HG02610 (cell line): ENCODE results near the gene VPREB1.
"Not testable (repeated sequence)": the region's sequence is repeated elsewhere in the genome, so short reads cannot be mapped to it uniquely, and the experiment has no call there.

Experiments used
- ATAC-seq: cut with Tn5 transposase; IDR thresholded peaks from one replicate; pipeline ENCODE4 v1.9.1; 2021; ENCODE audit warnings: mild to moderate bottlenecking, moderate library complexity; ENCODE audit not compliant: unreplicated experiment

VPREB1 gene

DNA sequence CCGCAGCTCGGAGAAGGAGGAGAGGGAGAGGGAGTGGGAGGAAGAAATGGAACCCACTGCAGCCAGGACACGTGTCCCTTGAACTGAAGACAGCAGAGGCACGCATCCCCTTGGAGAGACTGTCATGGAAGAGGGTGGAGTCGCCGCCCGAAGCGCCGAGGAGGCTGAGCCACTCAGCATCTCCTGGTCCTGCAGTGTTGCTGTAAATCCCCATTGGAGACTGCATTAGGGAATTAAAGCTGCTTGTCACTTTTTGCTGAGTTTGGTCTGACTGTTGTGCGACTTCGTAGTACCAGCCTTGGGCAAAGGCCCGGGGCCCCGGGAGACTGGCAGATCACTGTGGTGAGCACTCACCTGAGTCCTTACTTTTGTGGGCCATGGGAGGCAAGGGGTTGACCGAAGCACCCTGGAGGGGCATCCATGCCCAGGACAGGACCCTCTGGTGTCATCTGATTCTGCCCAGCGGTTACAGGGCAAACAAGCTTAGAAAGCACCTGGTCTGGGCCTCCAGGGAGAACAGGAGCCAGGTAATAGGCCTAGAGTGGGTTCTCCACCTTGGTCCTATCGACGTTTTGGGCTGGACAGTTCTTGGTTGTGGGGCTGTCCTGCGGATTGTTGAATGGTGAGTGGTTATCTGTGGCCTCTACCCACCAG is 797 bp downstream of the VPREB1 start:
- ATAC-seq, result no peak

DNA sequence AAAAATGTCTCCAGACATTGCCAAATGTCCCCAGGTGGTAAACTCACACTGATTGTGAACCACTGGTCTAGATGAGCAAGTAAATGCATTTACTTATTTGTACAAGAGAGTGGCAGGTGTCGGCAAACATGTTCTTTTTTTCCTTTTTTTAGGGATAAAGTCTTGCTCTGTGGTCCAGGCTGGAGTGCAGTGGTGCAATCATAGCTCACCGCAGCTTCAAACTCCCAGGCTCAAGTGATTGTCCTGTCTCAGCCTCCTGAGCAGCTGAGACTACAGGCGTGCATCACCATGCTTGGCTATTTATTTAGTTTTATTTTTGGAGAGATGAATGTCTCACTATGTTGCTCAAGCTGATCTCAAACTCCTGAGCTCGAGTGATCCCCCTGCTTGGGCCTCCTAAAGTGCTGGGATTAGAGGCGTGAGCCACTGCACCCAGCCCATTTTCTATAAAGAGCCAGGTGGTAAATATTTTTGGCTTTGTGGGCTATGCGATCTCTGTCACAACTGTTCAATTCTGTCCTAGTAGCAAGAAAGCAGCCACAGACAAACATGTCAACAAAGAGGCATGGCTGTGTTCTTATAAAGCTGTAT is 1.4 kb downstream of the VPREB1 start:
- no peak for ATAC-seq

DNA sequence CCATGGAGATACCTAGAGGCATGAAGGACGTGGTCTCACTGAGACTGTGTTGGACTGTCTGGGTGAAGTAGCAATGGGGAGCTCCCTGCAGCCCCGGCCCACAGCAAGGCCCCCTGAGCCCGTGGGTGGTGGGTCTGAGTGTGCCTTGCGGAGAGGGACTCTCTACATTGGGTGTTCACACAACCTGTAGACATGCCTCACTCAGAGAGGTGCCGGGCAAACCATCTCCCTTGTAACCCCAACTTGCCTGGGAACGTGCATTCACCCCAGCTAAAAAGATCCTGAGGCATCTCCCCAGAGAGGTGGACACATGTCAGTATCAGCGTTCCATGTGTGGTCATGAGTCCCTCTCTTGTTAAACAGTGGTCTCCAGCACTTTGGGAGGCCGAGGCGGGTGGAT is 2.1 kb downstream of the VPREB1 start:
- ATAC-seq, result no peak

DNA sequence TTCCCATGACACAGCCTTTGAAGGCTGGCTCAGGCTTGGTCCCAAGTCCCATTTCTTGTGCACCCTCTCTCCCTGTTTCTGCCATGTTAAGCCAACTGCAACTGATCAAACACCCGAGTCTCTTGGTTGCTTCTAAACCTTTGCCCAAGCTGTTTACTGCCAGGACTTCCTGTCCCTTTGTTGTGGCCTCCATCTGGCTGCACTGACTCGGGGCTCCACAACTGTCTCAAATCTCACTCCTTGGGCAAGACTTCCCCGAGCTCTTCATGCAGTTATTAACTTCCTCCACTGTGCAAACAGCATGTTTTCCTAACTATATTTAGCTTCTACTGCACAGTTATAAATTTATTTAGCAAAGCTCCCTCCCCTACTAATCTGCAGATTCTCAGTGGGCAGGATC is 4.3 kb downstream of the VPREB1 start:
- no peak for ATAC-seq

DNA sequence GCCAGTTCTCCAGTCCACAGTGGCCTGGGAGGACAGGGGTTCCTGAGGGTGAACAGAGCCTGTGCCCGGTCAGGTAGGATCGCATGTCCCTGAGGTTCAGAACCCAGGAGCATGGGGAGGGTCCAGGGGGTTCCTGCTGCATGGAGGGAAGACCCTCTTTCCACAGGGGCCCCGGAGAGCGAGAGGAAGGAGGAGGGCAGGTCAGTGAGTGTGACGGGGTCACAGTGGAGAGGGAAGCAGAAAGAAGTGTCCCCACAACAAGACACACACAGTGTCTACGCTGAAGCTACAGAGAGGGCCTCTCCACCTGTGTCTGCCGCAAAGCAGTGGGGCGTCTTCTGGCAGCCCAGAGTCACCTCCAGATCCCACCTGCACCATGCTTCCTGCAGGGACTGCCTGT is 6.1 kb downstream of the VPREB1 start:
- ATAC-seq, result not testable (repeated sequence)

DNA sequence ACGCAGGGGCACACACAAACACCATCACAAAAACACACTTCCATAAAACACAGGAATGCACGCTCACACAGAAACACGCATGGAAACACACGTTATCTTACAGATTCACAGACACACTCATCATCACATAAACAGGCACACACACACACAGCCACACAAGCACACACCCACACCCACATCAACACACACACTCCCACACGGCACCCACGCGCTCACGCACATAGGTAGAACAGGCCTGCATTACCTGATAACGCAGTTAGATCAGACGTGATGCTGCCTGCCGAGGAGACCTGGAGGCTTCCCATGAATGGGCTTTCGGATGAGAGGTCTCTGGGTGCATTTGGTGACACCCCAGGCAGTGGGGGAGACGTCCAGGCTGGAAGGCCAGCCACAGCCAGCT is 11.5 kb downstream of the VPREB1 start:
- ATAC-seq, result not testable (repeated sequence)

DNA sequence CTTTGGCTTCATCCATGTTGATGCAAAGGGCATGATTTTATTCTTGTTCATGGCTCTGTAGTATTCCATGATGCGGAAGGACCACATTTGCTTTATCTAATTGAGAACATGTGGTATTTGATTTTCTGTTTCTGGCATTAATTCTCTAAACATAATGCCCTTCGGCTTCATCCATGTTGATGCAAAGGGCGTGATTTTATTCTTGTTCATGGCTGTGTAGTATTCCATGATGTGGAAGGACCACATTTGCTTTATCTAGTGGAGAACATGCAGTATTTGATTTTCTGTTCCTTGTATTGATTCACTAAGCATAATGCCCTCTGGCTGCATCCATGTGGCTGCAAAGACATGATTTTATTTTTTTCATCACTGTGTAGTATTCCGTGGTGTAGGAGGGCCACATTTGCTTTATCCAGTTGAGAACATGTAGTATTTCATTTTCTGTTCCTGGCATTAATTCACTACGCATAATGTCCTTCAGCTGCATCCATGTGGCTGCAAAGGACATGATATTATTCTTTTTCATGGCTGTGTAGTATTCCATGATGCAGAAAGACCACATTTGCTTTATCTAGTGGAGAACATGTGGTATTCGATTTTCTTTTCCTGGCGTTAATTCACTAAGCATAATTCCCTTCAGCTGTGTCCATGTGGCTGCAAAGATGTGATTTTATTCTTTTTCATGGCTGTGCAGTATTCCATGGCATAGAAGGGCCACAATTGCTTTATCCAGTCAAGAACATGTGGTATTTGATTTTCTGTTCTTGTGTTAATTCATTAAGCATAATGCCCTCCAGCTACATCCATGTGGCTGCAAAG is 14.2 kb downstream of the VPREB1 start:
- ATAC-seq, result not testable (repeated sequence)

DNA sequence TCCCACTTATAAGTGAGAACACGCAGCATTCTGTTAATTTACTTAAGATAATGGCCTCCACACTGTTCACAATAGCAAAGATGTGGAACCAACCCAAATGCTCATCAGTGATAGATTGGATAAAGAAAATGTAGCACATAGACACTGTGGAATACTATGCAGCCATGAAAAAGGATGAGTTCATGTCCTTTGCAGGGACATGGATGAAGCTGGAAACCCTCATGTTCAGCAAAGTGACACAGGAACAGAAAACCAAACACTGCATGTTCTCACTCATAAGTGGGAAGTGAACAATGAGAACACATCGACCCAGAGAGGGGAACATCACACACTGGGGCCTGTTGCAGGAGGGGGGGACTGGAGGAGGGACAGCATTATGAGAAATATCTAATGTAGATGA is 15.6 kb downstream of the VPREB1 start:
- not testable (repeated sequence) for ATAC-seq

DNA sequence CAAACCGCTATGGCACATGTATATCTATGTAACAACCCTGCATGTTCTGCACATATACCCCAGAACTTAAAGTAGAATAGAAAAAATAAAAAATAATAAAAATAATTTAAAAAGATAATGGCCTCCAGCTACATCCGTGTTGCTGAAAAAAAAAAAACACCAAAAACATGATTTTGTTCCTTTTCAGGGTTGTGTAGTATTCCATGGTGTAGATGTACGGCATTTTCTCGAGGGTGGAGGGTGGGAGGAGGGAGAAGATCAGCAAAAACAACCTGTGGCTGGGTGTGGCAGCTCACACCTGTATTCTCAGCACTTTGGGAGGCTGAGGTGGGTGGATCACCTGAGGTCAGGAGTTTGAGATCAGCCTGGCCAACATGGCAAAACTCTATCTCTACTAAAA is 16.0 kb downstream of the VPREB1 start:
- ATAC-seq, result not testable (repeated sequence)

DNA sequence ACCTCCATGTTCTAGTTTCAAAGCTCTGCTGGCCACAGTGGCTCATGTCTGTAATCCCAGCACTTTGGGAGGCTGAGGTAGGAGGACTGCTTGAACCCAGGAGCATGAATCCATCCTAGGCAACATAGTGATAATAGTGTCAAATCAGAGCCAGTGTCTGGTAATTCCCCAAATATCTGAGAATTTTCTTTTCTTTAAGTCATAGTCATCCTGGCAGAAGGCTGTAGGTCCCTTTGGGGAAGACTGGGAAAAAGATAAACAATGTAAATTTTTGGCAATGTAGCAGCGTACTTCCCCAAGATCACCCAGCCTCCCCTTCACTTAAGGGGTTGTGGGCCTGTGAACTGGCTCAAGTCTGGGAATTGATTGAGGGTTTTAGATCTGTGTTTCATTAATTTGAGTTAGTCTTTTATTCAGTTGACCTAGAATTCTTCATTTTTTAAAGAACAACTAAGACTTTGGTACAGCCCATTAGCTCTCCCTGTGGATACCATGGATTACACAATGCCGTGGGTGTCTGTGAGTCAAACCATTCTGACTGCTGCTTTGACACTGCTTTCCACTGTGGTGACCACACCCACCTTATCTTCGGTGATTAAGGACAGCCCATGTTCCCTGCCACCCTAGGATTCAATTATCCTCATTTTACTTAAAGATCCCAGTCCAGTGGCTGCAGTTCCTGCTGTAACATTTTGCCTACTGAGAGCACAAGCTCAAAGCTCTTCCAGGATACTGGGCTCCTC is 17.9 kb downstream of the VPREB1 start:
- not testable (repeated sequence) for ATAC-seq

DNA sequence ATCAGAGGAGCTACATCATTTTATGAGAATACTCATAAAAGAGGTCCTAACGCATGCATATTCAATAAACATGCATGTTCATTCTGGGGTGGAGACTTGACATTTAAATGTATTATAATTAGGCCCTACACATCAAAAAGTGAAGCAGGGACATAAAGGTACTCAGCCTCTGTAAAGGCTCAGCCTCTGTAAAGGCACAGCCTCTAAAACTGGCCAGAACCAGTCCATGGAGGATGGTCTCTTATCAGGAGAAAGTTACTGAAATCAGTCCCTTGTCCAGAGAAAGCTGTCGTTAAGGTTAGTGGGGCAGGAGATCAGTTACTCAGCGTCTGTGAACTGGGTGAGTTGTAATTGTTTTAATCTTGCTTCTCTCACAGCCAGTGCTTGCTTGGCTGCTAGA is 19.2 kb downstream of the VPREB1 start:
- not testable (repeated sequence) for ATAC-seq

DNA sequence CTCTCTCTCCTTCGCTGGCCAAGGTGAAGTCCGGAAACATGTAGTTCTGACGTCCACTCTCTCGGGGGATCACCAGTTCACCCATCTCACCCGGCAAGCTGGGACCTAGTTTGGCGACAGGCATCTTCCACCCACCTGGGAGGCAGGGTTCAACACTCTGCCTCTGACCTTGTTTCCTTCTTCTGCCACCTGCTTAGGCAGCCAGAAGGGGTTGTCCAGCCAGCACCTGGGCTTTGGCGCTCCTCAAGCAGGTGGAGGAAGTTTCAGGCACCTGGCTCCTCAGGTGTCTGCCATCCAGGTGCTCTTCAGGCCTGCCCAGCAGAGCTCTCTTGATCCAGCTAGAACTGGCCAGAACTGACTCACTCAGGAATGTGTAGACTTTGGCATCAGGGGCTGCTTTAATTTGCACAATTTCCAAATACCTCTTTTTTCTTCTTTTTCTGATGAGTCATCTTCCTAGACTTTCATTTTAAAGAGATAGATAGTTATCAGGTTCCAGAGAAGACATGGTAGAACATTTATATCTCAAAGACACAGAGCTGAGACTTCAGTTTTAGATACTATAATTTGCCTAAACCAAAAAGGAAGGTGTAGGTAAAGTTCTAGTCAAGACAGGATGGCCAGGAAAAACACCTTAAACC is 25.6 kb downstream of the VPREB1 start:
- ATAC-seq, result not testable (repeated sequence)

DNA sequence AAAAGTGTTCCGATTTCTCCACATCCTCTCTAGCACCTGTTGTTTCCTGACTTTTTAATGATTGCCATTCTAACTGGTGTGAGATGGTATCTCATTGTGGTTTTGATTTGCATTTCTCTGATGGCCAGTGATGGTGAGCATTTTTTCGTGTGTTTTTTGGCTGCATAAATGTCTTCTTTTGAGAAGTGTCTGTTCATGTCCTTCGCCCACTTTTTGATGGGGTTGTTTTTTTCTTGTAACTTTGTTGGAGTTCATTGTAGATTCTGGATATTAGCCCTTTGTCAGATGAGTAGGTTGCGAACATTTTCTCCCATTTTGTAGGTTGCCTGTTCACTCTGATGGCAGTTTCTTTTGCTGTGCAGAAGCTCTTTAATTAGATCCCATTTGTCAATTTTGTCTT is 32.8 kb downstream of the VPREB1 start:
- ATAC-seq, result not testable (repeated sequence)

DNA sequence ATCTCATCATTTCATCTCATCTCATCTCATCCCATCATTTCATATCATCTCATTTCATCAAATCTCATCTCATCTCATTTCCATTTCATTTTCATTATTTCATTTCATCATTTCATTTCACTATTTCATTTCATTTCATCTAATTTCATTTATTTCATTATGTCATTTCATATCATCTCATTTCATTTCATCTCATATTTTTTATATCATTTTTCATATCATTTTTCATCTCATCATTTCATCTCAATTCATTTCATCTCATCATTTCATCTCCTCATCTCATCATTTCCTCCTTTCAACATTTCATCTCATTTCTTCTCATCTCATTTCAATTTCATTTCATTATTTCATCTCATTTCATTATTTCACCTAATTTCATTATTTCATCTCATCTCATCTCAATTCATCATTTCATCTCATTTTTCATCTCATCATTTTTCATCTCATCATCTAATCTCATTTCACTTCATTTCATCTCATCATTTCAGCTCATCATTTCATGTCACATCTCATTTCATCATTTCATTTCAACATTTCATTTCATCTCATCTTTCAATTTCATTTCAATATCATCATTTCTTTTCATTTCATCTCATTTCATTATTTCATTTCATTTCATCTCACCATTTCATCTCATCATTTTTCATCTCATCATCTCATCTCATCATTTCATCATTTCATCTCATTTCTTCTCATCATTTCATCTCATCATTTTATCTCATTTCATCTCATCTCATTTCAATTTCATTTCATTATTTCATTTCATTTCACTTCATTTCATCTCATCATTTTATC is 40.6 kb downstream of the VPREB1 start:
- not testable (repeated sequence) for ATAC-seq

DNA sequence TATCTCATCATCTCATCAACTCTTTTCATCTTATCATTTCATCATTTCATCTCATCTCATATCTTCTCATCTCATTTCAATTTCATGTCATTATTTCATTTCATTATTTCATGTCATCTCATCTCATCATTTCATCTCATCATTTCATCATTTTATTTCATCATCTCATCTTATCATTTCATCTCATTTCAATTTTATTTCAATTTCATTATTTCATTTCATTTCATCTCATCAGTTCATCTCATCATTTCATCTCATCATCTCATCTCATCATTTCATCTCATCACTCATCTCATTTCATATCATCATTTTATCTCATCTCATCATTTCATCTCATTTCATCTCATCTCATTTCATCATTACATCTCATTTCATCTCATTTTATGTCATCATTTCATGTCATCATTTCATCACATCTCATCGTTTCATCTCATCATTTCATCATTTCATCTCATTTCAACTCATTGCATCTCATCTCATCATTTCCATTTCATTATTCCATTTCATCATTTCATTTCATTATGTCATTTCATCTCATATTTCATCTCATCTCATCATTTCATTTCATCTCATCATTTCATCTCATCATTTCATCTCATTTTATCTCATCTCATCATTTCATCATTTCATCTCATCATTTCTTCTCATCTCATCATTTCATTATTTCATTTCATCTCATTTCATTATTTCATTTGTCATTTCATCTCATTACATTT is 42.0 kb downstream of the VPREB1 start:
- not testable (repeated sequence) for ATAC-seq

DNA sequence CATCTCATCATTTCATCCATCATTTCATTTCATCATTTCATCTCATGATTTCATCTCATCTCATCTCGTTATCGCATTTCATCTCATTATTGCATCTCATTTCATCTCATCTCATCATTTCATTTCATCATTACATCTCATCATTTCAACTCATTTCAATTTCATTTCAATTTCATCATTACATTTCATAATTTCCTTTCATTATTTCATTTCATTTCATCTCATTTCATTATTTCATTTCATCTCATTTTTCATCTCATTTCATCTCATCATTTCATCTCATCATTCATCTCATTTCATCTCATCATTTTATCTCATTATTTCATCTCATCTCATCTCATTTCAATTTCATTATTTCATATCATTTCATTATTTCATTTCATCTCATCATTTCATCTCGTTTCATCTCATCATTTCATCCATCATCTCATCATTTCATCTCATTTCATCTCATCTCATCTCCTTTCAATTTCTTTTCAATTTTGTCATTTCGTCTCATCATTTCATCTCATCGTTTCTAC is 42.6 kb downstream of the VPREB1 start:
- not testable (repeated sequence) for ATAC-seq

DNA sequence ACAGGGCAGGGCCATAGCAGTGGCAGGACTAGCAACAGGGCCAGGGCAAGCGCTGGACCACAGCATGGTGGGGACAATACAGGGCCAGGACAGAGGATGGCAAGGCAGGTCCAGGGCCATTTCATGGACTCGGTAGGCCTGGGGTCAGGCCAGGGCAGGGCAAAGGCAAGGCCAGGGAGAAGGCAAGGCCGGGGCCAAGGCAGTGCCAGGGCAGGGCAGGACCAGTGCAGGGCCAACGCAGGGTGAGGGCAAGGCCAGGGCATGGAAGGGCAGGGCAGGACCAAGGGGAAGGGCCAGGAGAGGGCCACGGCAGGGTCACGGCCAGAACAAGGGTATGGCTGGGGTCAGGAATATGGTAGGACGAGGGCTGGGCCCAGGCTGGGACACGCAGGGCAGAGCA is 45.1 kb downstream of the VPREB1 start:
- not testable (repeated sequence) for ATAC-seq

DNA sequence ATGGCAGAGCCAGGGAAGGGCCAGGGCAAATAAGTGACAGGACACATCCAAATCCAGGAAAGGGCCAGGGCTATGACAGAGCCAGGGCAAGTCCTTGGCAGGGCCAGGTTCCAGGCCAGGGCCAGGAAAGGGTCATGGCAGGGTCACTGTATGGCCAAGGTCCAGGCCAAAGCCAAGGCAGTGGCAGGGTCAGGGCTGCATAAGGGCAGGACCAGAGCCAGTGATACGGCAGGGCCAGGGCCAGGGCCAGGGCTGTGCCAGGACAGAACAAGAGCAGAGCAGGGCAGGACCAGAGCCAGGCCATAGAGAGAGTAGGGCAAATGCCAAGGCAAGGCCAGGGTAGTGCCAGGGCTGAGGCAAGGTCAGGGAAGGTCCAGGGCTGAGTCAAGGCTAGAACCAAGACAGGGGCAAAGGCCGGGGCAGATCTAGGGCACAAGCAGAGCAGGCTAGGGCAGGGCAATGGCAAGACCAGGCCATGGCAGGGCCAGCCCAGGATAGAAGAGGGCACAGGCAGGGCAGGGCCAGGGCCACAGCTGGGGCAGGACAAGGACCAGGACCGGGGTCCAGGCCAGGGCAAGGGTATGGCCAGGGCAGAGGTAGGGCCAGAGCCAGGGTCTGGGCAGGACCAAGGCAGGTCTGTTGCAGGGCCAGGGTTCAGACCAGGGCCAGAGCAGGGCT is 46.7 kb downstream of the VPREB1 start:
- ATAC-seq, result not testable (repeated sequence)
